Right lobe of liver (tissue), 4 donors: ENCODE data around the gene ANKRD11.
"Not testable (repeated sequence)": the region's sequence is repeated elsewhere in the genome, so short reads cannot be mapped to it uniquely, and the experiment has no call there.

Experiments used
- POLR2A ChIP-seq: fragments of 450-650 bp; IDR thresholded peaks from one replicate; pipeline ENCODE4 v1.6.1; 2017; ENCODE audit warnings: antibody characterized with exemption, mild to moderate bottlenecking
- TF ChIP-seq, protein P1 (sequence below), 4 donors: fragments of 200-600 bp in 3 of 4; fragments of 450-650 bp in 1 of 4; IDR thresholded peaks; one replicate each; pipeline versions ENCODE4 v1.5.1 to v1.8.0; 2016 to 2022; ENCODE audit warnings: antibody characterized with exemption in 4 of 4, mild to moderate bottlenecking in 2 of 4
- donor health status: DM: no; HTN: no; CAD: no.
- donor health status: DM: no; HTN: no; CAD: no.
- donor health status: DM: no; HTN: yes; CAD: no.

DNA sequence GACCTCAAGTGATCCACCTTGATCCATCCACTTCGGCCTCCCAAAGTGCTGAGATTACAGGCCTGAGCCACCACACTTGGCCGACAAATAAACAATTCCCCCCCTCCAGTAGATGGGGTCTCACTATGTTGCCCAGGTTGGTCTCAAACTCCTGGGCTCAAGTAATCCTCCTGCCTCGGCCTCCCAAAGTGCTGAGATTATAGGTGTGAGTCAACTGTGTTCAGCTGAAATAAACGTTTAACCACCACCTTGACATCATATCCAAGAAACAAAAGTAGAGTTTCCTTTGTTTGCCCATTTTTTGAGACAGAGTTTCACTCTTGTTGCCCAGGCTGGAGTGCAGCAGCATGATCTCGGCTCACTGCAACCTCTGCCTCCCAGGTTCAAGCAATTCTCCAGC, 107.8 kb downstream of the ANKRD11 start:
- TF ChIP-seq, protein P1, sequence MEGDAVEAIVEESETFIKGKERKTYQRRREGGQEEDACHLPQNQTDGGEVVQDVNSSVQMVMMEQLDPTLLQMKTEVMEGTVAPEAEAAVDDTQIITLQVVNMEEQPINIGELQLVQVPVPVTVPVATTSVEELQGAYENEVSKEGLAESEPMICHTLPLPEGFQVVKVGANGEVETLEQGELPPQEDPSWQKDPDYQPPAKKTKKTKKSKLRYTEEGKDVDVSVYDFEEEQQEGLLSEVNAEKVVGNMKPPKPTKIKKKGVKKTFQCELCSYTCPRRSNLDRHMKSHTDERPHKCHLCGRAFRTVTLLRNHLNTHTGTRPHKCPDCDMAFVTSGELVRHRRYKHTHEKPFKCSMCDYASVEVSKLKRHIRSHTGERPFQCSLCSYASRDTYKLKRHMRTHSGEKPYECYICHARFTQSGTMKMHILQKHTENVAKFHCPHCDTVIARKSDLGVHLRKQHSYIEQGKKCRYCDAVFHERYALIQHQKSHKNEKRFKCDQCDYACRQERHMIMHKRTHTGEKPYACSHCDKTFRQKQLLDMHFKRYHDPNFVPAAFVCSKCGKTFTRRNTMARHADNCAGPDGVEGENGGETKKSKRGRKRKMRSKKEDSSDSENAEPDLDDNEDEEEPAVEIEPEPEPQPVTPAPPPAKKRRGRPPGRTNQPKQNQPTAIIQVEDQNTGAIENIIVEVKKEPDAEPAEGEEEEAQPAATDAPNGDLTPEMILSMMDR (IDR thresholded peaks at IDR 0.05): not testable (repeated sequence)
- not testable (repeated sequence) for TF ChIP-seq POLR2A
